ENCODE results near the gene AK8. TPM values are rescaled to one million over a fixed set of nuclear protein-coding genes. Genes with fewer than 3 reads are reported as not detected.
A peak's percentile ranks its signal among the peaks of the same experiment; 100 is the strongest.

AK8 gene
- total RNA-seq, 1 experiment from 2014 or later, result 0.42 TPM

DNA sequence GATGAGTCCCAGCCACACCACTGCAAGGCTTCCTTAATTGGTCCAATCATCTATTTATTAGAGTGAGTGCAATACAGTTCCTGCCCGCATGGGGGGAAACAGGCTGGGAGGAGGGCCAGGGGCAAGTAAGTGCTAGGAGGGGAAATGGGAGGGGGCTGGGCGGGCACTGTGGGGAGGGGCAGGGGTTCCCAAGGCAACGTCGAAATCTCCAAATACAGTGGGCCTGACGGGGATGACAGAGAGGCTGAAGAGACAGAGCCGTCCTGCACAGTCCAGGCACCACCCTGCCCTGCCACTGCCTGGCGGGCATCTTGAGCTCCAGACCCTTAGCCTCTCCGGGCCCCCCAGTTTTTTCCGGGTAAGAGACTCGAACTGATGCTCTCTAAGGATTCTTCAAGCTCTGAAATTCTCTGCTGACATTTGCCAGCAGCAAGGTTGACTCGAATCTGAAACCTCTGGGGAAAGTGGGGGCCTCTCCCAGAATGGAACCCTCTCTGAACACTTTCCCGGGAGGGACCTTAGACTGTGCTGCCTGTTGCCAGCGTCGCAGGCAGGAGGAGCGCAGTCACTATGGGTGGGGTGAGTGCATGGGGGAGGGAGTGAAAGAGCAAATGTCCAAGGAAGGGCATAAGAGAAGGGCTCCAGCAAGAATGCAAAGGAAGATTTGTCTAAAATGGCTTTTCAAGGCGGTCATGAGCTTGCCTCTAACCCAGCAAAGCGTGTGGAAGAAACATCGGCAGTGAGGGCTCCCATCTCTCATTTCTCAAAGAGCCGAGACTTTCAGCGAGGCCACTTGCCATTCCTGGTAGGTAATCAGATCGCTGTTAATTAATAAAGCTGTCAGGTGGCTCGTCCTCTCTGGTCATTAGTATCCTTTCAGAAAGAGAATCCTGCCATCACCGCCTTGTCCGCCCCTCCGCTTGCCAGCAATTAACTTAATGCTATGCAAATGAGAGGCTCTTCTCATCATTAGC, 108.9 kb downstream of the AK8 start:
- TF ChIP-seq, protein P1, sequence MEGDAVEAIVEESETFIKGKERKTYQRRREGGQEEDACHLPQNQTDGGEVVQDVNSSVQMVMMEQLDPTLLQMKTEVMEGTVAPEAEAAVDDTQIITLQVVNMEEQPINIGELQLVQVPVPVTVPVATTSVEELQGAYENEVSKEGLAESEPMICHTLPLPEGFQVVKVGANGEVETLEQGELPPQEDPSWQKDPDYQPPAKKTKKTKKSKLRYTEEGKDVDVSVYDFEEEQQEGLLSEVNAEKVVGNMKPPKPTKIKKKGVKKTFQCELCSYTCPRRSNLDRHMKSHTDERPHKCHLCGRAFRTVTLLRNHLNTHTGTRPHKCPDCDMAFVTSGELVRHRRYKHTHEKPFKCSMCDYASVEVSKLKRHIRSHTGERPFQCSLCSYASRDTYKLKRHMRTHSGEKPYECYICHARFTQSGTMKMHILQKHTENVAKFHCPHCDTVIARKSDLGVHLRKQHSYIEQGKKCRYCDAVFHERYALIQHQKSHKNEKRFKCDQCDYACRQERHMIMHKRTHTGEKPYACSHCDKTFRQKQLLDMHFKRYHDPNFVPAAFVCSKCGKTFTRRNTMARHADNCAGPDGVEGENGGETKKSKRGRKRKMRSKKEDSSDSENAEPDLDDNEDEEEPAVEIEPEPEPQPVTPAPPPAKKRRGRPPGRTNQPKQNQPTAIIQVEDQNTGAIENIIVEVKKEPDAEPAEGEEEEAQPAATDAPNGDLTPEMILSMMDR (IDR thresholded peaks at IDR 0.05; ENCODE audit: unreplicated experiment), result peak; percentile 10
- POLR2A ChIA-PET, result interaction anchor here (0.6 to 1.8 kb wide), 12 partner anchors 7 to 124 kb away, joined by 3 to 8 read pairs (median 3); partner anchors contain the start of genes DDX31 and GTF3C4
- intact Hi-C loops (cut with micrococcal nuclease), result no loop called here
- Mint-ChIP-seq H3K4me1 (ENCODE audit: insufficient read depth, unreplicated experiment) (peaks cover 11% of the 10 kb centered on the region), H3K27ac (ENCODE audit: low read depth, unreplicated experiment) (peak overlapping the region; percentile 64), H3K9me3 (ENCODE audit: unreplicated experiment) (peaks cover 9% of the 10 kb centered on the region), H3K27me3 (ENCODE audit: insufficient read depth, unreplicated experiment) (peaks cover 11% of the 10 kb centered on the region), H3K4me3 (ENCODE audit: unreplicated experiment) (peak overlapping the region; percentile 74), H3K36me3 (ENCODE audit: insufficient read depth, unreplicated experiment) (no peaks in the 10 kb centered on the region)
- no peak for DNase-seq (ENCODE audit: unreplicated experiment)
- CTCF ChIA-PET, result interaction anchor here (0.6 to 0.8 kb wide), 3 partner anchors 97 to 194 kb away, joined by 3 to 5 read pairs (median 3); partner anchors contain the start of gene GTF3C4
- BruUV-seq (replicated peaks), result no TSS peak

GRCh38 chr9:132763574-132763973, 114.5 kb downstream of the AK8 start:
- H3K4me1 Mint-ChIP-seq (ENCODE audit: insufficient read depth, unreplicated experiment), result no peaks in the 10 kb centered on the region
- peaks cover 9% of the 10 kb centered on the region for H3K9me3 Mint-ChIP-seq (ENCODE audit: unreplicated experiment)
- H3K27me3 Mint-ChIP-seq (ENCODE audit: insufficient read depth, unreplicated experiment), result peaks cover 30% of the 10 kb centered on the region
- DNase-seq (ENCODE audit: unreplicated experiment), result no peak
- POLR2A ChIA-PET, result interaction anchor here (0.6 kb wide), 1 partner anchor 18 kb away, joined by 4 read pairs; no protein-coding TSS in a partner anchor
- H3K36me3 Mint-ChIP-seq (ENCODE audit: insufficient read depth, unreplicated experiment), result no peaks in the 10 kb centered on the region
- TF ChIP-seq, protein P1 (IDR thresholded peaks at IDR 0.05; ENCODE audit: unreplicated experiment), result no peak
- no peak overlapping the region for H3K4me3 Mint-ChIP-seq (ENCODE audit: unreplicated experiment)
- BruUV-seq (replicated peaks), result no TSS peak
- no peak overlapping the region for H3K27ac Mint-ChIP-seq (ENCODE audit: low read depth, unreplicated experiment)
- CTCF ChIA-PET, result interaction anchor here (0.6 kb wide), 1 partner anchor 411 kb away, joined by 3 read pairs; no protein-coding TSS in a partner anchor
- intact Hi-C loops (cut with micrococcal nuclease), result no loop called here

DNA sequence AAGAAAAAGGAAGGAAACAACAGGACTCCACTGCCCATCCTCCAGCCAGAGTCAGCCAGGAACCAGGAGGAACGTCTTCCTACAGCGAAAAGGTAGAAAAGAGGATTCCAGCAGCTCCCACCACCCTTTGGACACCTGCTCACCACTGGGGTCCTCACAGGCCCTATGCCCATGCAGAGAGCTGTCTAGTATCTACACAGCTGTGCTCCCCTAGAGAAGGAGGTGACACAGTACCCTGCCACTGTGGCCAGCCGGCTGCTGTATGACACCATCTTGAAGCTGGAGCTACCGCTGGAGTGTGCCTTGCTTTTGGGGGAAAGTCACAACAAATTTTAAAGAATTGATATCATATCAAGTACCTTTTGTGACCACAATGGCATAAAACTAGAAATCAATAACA, 115.2 kb downstream of the AK8 start:
- Mint-ChIP-seq H3K4me1 (ENCODE audit: insufficient read depth, unreplicated experiment) (no peaks in the 10 kb centered on the region), H3K9me3 (ENCODE audit: unreplicated experiment) (peaks cover 9% of the 10 kb centered on the region), H3K36me3 (ENCODE audit: insufficient read depth, unreplicated experiment) (no peaks in the 10 kb centered on the region), H3K27ac (ENCODE audit: low read depth, unreplicated experiment) (no peak overlapping the region), H3K27me3 (ENCODE audit: insufficient read depth, unreplicated experiment) (peaks cover 30% of the 10 kb centered on the region), H3K4me3 (ENCODE audit: unreplicated experiment) (no peak overlapping the region)
- TF ChIP-seq, protein P1 (IDR thresholded peaks at IDR 0.05; ENCODE audit: unreplicated experiment), result no peak
- ChIA-PET CTCF (interaction anchor here (0.6 kb wide), 1 partner anchor 412 kb away, joined by 3 read pairs; no protein-coding TSS in a partner anchor), POLR2A (no interaction called here)
- intact Hi-C loops (cut with micrococcal nuclease), result no loop called here
- no TSS peak for BruUV-seq (replicated peaks)
- DNase-seq (ENCODE audit: unreplicated experiment), result no peak

GRCh38 chr9:132761602-132762001, 116.5 kb downstream of the AK8 start:
- POLR2A ChIA-PET, result interaction anchor here (0.6 to 0.7 kb wide), 2 partner anchors 8 to 92 kb away, joined by 3 read pairs; no protein-coding TSS in a partner anchor
- H3K27me3 Mint-ChIP-seq (ENCODE audit: insufficient read depth, unreplicated experiment), result peaks cover 38% of the 10 kb centered on the region
- H3K36me3 Mint-ChIP-seq (ENCODE audit: insufficient read depth, unreplicated experiment), result no peaks in the 10 kb centered on the region
- intact Hi-C loops (cut with micrococcal nuclease), result no loop called here
- CTCF ChIA-PET, result interaction anchor here (0.5 kb wide), 1 partner anchor 245 kb away, joined by 4 read pairs; no protein-coding TSS in a partner anchor
- H3K9me3 Mint-ChIP-seq (ENCODE audit: unreplicated experiment), result peaks cover 2% of the 10 kb centered on the region
- TF ChIP-seq, protein P1 (IDR thresholded peaks at IDR 0.05; ENCODE audit: unreplicated experiment), result no peak
- H3K27ac Mint-ChIP-seq (ENCODE audit: low read depth, unreplicated experiment), result no peak overlapping the region
- no peak overlapping the region for H3K4me3 Mint-ChIP-seq (ENCODE audit: unreplicated experiment)
- no peak for DNase-seq (ENCODE audit: unreplicated experiment)
- BruUV-seq (replicated peaks), result no TSS peak
- no peaks in the 10 kb centered on the region for H3K4me1 Mint-ChIP-seq (ENCODE audit: insufficient read depth, unreplicated experiment)
